Measurements from ENCODE around the gene CCL20. TPM values are rescaled to one million over a fixed set of nuclear protein-coding genes. Genes with fewer than 3 reads are reported as not detected.

Gene CCL20
- total and polyA plus RNA-seq, 2 of the 8 experiments (the other 6 are each of a cell fraction or from before 2014, with no cell fraction given), result not detected

GRCh38 chr2:227848586-227848985 is 34.9 kb downstream of the CCL20 start:
- H3K4me3 ChIP-seq (ENCODE audit: extremely low read depth in 1 of 4, insufficient read depth in 2 of 4, low read depth in 3 of 4, low read length in 4 of 4), result no peak overlapping the region
- DNase-seq (ENCODE audit: low read depth in 1 of 2, low spot score in 2 of 2) (no peak), FAIRE-seq (no peak)
- H2BK120ac ChIP-seq (replicated peaks; ENCODE audit: low read depth, low read length), result no peak overlapping the region
- H2BK15ac ChIP-seq (ENCODE audit: low read length), result no peak overlapping the region
- H4K8ac ChIP-seq (ENCODE audit: extremely low read depth, insufficient read depth, low read length), result no peak overlapping the region
- no peaks in the 10 kb centered on the region for H3K27me3 ChIP-seq (replicated peaks in 1 of 4; ENCODE audit: control insufficient read depth in 3 of 4, extremely low read depth in 1 of 4, insufficient read depth in 3 of 4, low read length in 3 of 4)
- CTCF ChIA-PET (ENCODE audit: partially characterized antibody), result no interaction called here
- H2AFZ ChIP-seq (ENCODE audit: low read length), result peak overlapping the region; percentile 82; the same call in 1 of the 2 replicates
- TF ChIP-seq NANOG (IDR thresholded peaks at IDR 0.05; ENCODE audit: insufficient read depth, low read depth, low read length, poor library complexity, severe bottlenecking) (no peak), TEAD4 (IDR thresholded peaks at IDR 0.05; ENCODE audit: low read depth, low read length) (no peak), ASH2L (IDR thresholded peaks at IDR 0.05; ENCODE audit: low read length) (peak; percentile 24)
- H3K36me3 ChIP-seq (ENCODE audit: control insufficient read depth in 2 of 4, insufficient read depth in 4 of 4, low read length in 3 of 4), result no peaks in the 10 kb centered on the region
- H3K4ac ChIP-seq (replicated peaks; ENCODE audit: insufficient read length, low read depth, low read length), result no peak overlapping the region
- H2BK5ac ChIP-seq (ENCODE audit: low read depth, low read length), result no peak overlapping the region
- no peak overlapping the region for H2BK20ac ChIP-seq (ENCODE audit: low read length)
- H4K20me1 ChIP-seq (replicated peaks in 1 of 2; ENCODE audit: control insufficient read depth in 1 of 2, insufficient read depth in 2 of 2, low read length in 2 of 2), result no peaks in the 10 kb centered on the region
- no peaks in the 10 kb centered on the region; a peak in 1 of 7 replicates for H3K4me1 ChIP-seq (replicated peaks in 1 of 4; ENCODE audit: control insufficient read depth in 3 of 4, insufficient read depth in 4 of 4, low read length in 3 of 4)
- H3K14ac ChIP-seq (ENCODE audit: insufficient read length), result no peak overlapping the region
- no peaks in the 10 kb centered on the region for H3K79me1 ChIP-seq (ENCODE audit: low read depth, low read length)
- H3K18ac ChIP-seq (ENCODE audit: extremely low read depth, low read length), result no peak overlapping the region
- WGBS, 2 experiments (ENCODE audit: extremely low coverage in 1 of 2, insufficient coverage in 1 of 2, insufficient read length in 1 of 2, insufficient replicate concordance in 2 of 2, low coverage in 1 of 2, low lambda C conversion rate in 2 of 2, missing lambda C conversion rate in 1 of 2), result 88% methylated on average over 4 of the region's 4 CpGs; no CpG with 5 or more reads in 1 of the 2 experiments
- no peak overlapping the region for H2AK5ac ChIP-seq (ENCODE audit: low read depth, low read length)
- H3K56ac ChIP-seq (replicated peaks; ENCODE audit: insufficient read length, low read depth, low read length), result no peak overlapping the region
- no peak overlapping the region for H4K91ac ChIP-seq (replicated peaks; ENCODE audit: insufficient read length, low read length)
- POLR2A ChIA-PET (ENCODE audit: partially characterized antibody), result no interaction called here
- no peaks in the 10 kb centered on the region; the same call in 1 of the 2 replicates for H3K23me2 ChIP-seq (ENCODE audit: low read depth, low read length)
- H3K9me3 ChIP-seq (ENCODE audit: insufficient read depth in 2 of 2, low read depth in 1 of 2, low read length in 1 of 2), result no peaks in the 10 kb centered on the region
- H3K79me2 ChIP-seq (ENCODE audit: control insufficient read depth in 1 of 2, insufficient read depth in 2 of 2, low read length in 2 of 2), result no peaks in the 10 kb centered on the region
- no peak overlapping the region for H3K23ac ChIP-seq (ENCODE audit: insufficient read length)
- H4K5ac ChIP-seq (ENCODE audit: insufficient read length, low read depth, low read length), result no peak overlapping the region
- H3K9ac ChIP-seq (replicated peaks in 1 of 4; ENCODE audit: extremely low read depth in 1 of 4, low read depth in 3 of 4, low read length in 3 of 4), result no peak overlapping the region
- H3K27ac ChIP-seq (ENCODE audit: low read depth, low read length), result no peak overlapping the region
- no peak overlapping the region for H3K4me2 ChIP-seq (ENCODE audit: insufficient read depth in 1 of 2, low read depth in 2 of 2, low read length in 2 of 2)
- H2BK12ac ChIP-seq (ENCODE audit: low read depth, low read length), result no peak overlapping the region

Measured in H1 (cell line).